Loucy (cell line): Measurements from ENCODE around the gene FAM222A.

Source experiments
- H2AFZ ChIP-seq: fragments of 200-600 bp; sonication (generic); 2 replicates; pipeline ENCODE4 v1.6.0; 2016; ENCODE audit warnings: antibody characterized with exemption, mild to moderate bottlenecking, low read length, moderate library complexity
- H3F3A ChIP-seq: fragments of 200-600 bp; 2 replicates; pipeline ENCODE4 v1.6.0; 2016; ENCODE audit warnings: antibody characterized with exemption, low read depth, mild to moderate bottlenecking
- H3K27me3 ChIP-seq: fragments of 200-600 bp; sonication (generic); 2 replicates; pipeline ENCODE4 v1.6.1; 2014; ENCODE audit warnings: low read length, mild to moderate bottlenecking; ENCODE audit not compliant: insufficient read depth, poor library complexity, severe bottlenecking
- H3K36me3 ChIP-seq: fragments of 200-600 bp; sonication (generic); 2 replicates; pipeline ENCODE4 v1.6.1; 2016; ENCODE audit warnings: low read length; ENCODE audit not compliant: insufficient read depth
- H3K4me1 ChIP-seq: fragments of 200-600 bp; sonication (generic); 2 replicates; pipeline ENCODE4 v1.5.1; 2014; ENCODE audit warnings: low read length, mild to moderate bottlenecking; ENCODE audit not compliant: insufficient read depth, poor library complexity, severe bottlenecking
- H3K4me2 ChIP-seq: fragments of 200-600 bp; sonication (generic); 2 replicates; pipeline ENCODE4 v1.6.0; 2014; ENCODE audit warnings: antibody characterized with exemption, low read length, low read depth, mild to moderate bottlenecking; ENCODE audit not compliant: poor library complexity, severe bottlenecking
- H3K4me3 ChIP-seq: fragments of 200-600 bp; sonication (generic); 2 replicates; pipeline ENCODE4 v1.5.1; 2014; ENCODE audit warnings: low read length, mild to moderate bottlenecking, mixed read lengths; ENCODE audit not compliant: poor library complexity, severe bottlenecking
- H3K79me2 ChIP-seq: fragments of 200-600 bp; sonication (generic); 2 replicates; pipeline ENCODE4 v1.6.1; 2014; ENCODE audit warnings: low read length; ENCODE audit not compliant: insufficient read depth
- H3K9ac ChIP-seq: fragments of 200-600 bp; sonication (generic); 2 replicates; pipeline ENCODE4 v1.6.0; 2014; ENCODE audit warnings: mild to moderate bottlenecking, low read depth, low read length, moderate library complexity; ENCODE audit not compliant: poor library complexity, severe bottlenecking
- H3K9me2 ChIP-seq: fragments of 200-600 bp; sonication (generic); replicated peaks from 2 replicates; pipeline ENCODE4 v1.6.1; 2016; ENCODE audit warnings: low read depth, low read length, mixed read lengths
- H3K9me3 ChIP-seq: fragments of 200-600 bp; sonication (generic); 2 replicates; pipeline ENCODE4 v1.6.1; 2014; ENCODE audit warnings: mild to moderate bottlenecking, antibody characterized with exemption, low read length, low read depth; ENCODE audit not compliant: insufficient read depth
- H4K20me1 ChIP-seq: fragments of 200-600 bp; sonication (generic); 2 replicates; pipeline ENCODE4 v1.6.0; 2014; ENCODE audit warnings: antibody characterized with exemption, low read length, mild to moderate bottlenecking; ENCODE audit not compliant: insufficient read depth, poor library complexity, severe bottlenecking
- EZH2phosphoT487 ChIP-seq: fragments of 200-600 bp; IDR thresholded peaks from 2 replicates; pipeline ENCODE4 v1.6.1; 2018; ENCODE audit warnings: antibody characterized with exemption, mild to moderate bottlenecking, moderate library complexity, borderline replicate concordance
- TF ChIP-seq, protein P1 (sequence below): fragments of 200-600 bp; sonication (generic); conservative IDR thresholded peaks from 2 replicates; pipeline ENCODE4 v1.5.1; 2014; ENCODE audit warnings: mild to moderate bottlenecking, antibody characterized with exemption, low read length

Gene FAM222A

GRCh38 chr12:109722022-109722720, 8.5 kb downstream of the FAM222A start:
- no peak overlapping the region for H3K4me2 ChIP-seq
- no peaks in the 10 kb centered on the region for H3K9me3 ChIP-seq
- no peak overlapping the region for H3K9ac ChIP-seq
- no peaks in the 10 kb centered on the region for H3K27me3 ChIP-seq
- no peak for TF ChIP-seq EZH2phosphoT487
- TF ChIP-seq, protein P1, sequence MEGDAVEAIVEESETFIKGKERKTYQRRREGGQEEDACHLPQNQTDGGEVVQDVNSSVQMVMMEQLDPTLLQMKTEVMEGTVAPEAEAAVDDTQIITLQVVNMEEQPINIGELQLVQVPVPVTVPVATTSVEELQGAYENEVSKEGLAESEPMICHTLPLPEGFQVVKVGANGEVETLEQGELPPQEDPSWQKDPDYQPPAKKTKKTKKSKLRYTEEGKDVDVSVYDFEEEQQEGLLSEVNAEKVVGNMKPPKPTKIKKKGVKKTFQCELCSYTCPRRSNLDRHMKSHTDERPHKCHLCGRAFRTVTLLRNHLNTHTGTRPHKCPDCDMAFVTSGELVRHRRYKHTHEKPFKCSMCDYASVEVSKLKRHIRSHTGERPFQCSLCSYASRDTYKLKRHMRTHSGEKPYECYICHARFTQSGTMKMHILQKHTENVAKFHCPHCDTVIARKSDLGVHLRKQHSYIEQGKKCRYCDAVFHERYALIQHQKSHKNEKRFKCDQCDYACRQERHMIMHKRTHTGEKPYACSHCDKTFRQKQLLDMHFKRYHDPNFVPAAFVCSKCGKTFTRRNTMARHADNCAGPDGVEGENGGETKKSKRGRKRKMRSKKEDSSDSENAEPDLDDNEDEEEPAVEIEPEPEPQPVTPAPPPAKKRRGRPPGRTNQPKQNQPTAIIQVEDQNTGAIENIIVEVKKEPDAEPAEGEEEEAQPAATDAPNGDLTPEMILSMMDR = no peak
- no peak overlapping the region for H2AFZ ChIP-seq
- H3K4me1 ChIP-seq = no peaks in the 10 kb centered on the region
- H3K4me3 ChIP-seq = no peak overlapping the region
- no peaks in the 10 kb centered on the region for H3K9me2 ChIP-seq
- H4K20me1 ChIP-seq = no peaks in the 10 kb centered on the region
- no peaks in the 10 kb centered on the region for H3K79me2 ChIP-seq
- H3K36me3 ChIP-seq = no peaks in the 10 kb centered on the region
- no peaks in the 10 kb centered on the region for H3F3A ChIP-seq

DNA sequence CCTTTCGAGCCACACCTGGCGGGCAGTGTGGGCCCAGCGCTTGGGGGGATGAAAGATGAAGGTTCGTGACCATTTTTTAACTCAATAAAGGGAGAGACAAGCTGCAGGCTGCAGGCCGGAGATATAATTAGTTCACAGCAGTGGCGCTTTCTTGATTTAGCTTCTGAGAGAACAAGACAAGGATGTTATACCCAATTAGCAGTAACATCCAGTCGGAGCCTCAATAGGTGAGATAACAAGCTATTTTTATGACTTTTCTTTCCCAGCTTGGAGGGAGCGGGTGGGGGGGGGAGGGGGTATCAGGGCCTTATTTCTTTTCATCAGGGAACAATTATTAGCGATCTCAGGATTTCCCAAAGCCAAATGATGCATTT, 9.1 kb downstream of the FAM222A start:
- TF ChIP-seq EZH2phosphoT487 = no peak
- TF ChIP-seq, protein P1 = no peak

GRCh38 chr12:109723311-109723881, 9.8 kb downstream of the FAM222A start:
- H3K36me3 ChIP-seq = no peaks in the 10 kb centered on the region
- no peaks in the 10 kb centered on the region for H3K9me2 ChIP-seq
- H3K27me3 ChIP-seq = no peaks in the 10 kb centered on the region
- no peak overlapping the region for H2AFZ ChIP-seq
- H4K20me1 ChIP-seq = no peaks in the 10 kb centered on the region
- TF ChIP-seq EZH2phosphoT487 = no peak
- TF ChIP-seq, protein P1 = no peak
- H3K4me2 ChIP-seq = no peak overlapping the region
- no peak overlapping the region for H3K9ac ChIP-seq
- no peak overlapping the region for H3K4me3 ChIP-seq
- H3K4me1 ChIP-seq = no peaks in the 10 kb centered on the region
- no peaks in the 10 kb centered on the region for H3F3A ChIP-seq
- H3K9me3 ChIP-seq = no peaks in the 10 kb centered on the region
- no peaks in the 10 kb centered on the region for H3K79me2 ChIP-seq

More for the DNA sequence above, 9.1 kb downstream of the FAM222A start:
- H3K4me2 ChIP-seq = no peak overlapping the region
- H3K4me3 ChIP-seq = no peak overlapping the region
- no peaks in the 10 kb centered on the region for H3K9me2 ChIP-seq
- H3K9ac ChIP-seq = no peak overlapping the region
- H2AFZ ChIP-seq = no peak overlapping the region
- H3K4me1 ChIP-seq = no peaks in the 10 kb centered on the region
- H3K79me2 ChIP-seq = no peaks in the 10 kb centered on the region
- no peaks in the 10 kb centered on the region for H3K27me3 ChIP-seq
- no peaks in the 10 kb centered on the region for H3F3A ChIP-seq
- H3K36me3 ChIP-seq = no peaks in the 10 kb centered on the region
- H3K9me3 ChIP-seq = no peaks in the 10 kb centered on the region
- H4K20me1 ChIP-seq = no peaks in the 10 kb centered on the region
